NCI-H2196 treated with DMSO at 0.1 percent for 48 hours (cell line): ENCODE results near the gene ITLN2.
"Not testable (repeated sequence)": the region's sequence is repeated elsewhere in the genome, so short reads cannot be mapped to it uniquely, and the experiment has no call there.

Experiments used
- DNase-seq: peaks from one replicate; lab custom pipeline; 2025; ENCODE audit not compliant: unreplicated experiment; lab: John Stamatoyannopoulos, UW

ITLN2 gene

DNA sequence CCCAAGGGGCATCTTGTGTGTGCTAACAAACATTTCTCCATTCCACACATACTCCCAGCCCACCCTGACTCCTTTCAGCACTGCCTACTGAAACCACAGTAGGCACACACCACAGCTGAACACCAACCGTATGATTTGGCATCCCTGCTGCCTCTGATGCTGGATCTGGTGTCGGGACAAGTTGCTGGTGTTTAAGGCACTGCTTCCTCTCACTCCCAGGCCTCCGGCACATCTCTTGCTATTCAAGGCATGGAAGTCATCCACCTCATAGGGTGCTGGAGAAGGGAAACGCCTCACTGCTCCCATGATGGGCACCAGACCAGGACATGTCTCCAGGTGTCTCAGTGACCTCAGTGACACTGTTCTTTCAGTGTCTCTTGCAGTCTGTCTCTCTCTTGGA, 2.4 kb upstream of the ITLN2 start:
- DNase-seq = no peak

DNA sequence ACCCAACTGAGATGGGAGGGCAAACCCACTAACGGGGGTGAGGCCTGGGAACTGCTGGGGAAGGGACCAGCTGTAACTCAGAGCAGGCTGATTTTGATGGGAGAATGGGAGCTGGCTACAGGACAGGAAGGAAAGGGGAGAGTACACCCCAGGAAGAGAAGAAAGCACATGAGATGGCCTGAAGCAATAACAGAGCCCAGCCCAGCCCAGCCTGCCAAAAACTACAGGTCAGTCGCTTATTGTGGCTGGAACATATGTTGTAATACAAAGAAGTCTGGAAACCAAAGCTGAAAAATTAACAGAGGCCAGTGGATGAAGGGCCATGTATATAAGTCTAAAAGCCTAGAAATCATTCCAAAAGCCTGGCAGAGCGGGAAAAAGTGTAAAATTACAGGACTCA, 1.6 kb downstream of the ITLN2 start:
- DNase-seq = no peak

DNA sequence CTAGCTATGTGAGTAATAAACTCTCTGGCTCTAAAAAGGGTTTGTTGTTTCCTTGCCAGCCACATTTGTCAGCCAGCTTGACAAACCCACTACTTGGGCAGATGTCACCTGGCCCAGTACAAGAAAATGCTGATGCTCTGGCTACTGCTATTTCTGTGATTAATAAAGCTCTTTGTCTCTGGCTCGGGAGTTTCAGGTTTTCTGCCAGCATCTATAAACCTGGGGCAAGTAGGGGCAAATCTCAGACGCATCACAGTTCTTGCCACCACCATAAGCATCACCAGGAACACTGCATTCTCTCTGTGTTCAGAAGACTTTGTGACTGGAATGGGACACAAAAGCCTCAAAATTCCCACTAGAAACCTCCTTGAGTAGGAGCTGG, 2.5 kb downstream of the ITLN2 start:
- DNase-seq = no peak

DNA sequence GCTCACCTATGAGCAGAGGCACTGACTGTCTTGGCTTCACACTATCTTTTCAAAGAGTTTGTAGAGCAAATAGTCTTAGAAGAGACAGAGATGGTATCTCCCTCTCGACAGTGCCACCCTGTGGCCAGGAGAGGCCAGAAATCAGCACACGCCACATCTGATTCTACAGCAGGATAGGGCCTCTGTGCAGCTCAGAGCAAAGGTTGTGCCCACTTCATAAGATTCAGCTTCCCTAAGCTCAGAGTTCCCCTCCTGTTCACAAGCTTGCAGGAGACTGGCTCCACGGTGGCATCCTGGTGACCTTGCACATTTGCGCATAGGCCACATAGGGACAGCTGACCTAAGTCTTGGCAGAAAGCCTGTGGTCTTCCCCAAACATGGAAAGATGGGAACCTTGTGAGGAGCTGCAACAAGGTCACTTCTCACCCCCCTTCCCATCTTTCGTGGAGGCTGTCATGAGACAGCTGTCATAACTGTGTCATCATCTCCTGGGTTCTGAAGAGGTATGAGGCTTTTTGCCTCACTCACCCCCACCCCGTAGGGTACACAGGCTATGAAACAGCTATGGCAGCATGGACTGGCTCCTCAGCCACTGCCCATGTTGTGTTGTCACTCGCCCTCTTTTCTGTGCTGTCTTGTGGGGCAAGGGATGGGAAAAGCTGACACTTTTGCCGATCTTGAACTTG, 3.0 kb downstream of the ITLN2 start:
- DNase-seq = peak; percentile 15

DNA sequence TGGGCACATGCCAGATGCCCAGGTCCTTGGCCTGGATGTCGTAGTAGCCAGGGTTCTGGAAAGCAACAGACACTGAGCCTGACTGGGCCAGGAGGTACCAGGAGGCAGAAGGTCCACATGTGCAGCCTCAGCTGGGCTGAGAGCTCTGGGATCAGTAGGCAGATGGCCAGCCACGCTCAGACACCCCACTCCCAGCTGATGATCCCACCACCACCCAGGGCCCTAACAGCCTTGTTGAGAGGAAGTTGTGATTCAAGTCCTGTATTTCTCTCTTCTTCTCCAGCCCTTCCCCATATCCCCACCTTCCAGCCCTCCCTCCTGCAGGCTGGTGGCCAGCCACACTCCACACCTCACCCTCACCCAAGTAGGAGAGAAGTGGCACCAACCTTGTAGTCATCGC, 4.0 kb downstream of the ITLN2 start:
- DNase-seq = no peak

DNA sequence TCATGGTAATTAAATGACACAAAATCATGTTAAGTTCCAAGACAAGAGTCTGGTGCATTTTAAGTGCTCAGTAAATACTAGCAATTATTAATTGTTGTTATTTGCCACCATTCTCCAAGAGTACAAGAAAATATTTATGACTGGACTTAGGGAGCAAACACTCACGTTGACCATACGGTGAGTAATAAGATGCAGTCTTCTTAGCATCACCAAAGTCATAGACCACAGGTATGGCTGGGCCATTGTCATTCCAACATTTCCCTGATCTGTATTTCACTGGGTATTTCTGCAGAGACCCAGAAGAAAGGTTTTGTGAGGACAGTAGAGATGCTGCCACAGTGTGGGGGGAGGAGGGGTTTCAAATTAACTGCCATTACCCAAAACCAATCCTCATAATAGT, 4.7 kb downstream of the ITLN2 start:
- DNase-seq = no peak

DNA sequence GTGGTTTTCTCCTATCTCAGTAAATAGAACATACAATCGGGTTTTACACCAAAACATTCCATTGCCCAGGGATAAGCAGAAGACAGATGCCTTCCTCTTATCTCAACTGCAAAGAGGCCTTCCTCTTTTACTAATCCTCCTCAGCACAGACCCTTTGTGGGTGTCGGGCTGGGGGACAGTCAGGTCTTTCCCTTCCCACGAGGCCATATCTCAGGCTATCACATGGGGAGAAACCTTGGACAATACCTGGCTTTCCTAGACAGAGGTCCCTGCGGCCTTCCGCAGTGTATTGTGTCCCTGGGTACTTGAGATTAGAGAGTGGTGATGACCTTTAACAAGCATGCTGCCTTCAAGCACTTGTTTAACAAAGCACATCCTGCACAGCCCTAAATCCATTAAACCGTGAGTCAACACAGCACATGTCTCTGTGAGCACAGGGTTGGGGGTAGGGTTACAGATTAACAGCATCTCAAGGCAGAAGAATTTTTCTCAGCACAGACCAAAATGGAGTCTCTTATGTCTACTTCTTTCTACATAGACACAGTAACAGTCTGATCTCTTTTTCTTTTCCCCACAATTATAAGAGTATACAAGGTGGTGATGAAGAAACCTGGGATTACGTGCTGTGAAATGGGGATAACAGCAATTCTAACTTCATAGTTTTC, 5.3 kb downstream of the ITLN2 start:
- not testable (repeated sequence) for DNase-seq

DNA sequence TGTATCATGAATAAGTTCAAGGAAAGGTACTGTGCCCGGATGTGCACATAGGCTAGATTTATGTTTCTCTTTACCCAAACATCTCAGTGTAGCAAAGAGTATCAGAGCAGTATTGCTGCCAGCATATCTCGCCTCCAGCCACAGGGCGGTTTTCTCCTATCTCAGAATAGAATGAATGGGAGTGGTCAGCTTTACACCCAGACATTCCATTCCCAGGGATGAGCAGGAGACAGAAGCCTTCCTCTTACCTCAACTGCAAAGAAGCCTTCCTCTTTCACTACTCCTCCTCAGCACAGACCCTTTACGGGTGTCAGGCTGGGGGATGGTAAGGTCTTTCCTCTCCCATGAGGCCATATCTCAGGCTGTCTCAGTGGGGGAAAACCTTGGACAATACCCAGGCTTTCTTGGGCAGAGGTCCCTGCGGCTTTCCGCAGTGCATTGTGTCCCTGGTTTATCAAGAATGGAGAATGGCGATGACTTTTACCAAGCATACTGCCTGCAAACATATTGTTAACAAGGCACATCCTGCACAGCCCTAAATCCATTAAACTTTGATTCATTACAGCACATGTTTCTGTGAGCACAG, 7.3 kb downstream of the ITLN2 start:
- DNase-seq = not testable (repeated sequence)

DNA sequence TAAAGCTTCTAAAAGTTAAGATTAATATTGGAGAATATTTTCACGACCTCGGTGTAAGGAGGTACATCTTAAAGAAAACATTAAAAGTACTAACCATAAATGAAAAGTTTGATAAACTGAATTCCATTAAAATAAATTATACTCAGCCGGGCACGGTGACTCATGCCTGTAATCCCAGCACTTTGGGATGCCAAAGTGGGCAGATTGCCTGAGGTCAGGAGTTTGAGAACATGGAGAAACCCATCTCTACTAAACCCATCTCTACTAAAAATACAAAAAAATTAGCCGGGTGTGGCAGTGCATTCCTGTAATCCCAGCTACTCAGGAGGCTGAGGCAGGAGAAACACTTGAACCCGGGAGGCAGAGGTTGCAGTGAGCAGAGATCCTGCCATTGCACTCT, 8.7 kb downstream of the ITLN2 start:
- not testable (repeated sequence) for DNase-seq

DNA sequence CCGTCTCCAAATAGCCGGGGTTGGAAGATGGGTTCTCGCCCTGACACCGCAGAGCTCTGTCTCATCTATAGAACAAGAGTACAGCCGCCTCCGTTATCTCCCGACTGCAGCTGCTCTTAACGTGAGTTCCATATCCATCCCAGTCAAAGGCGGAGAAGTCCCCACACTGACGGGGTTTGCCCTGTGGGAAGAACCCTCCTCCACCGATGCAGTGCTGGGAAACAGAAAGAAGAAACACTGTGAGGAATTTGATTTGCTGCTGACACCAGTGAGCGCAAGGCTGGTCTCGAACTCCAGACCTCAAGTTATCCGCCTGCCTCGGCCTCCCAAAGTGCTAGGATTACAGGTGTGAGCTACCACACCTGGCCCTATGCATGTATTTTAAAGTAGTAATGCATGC, 9.5 kb downstream of the ITLN2 start:
- no peak for DNase-seq

DNA sequence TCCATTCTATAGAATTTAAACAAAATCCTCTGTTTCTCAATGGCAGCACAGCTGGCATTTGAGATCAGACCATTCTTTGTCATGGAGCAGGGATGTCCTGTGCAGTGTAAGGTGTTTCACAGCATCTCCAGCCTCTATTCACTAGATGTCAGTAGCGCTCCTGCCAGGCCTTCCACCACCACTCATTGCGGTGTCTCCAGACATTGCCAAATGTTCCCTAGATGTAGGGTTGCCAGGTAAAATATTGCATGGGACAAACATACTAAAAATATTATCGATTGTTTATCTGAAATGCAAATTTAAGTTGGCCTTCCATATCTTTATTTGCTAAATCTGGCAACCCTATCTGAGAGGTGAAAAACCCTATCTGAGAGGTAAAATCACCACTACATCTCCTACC, 11.7 kb downstream of the ITLN2 start:
- peak; percentile 32 for DNase-seq

DNA sequence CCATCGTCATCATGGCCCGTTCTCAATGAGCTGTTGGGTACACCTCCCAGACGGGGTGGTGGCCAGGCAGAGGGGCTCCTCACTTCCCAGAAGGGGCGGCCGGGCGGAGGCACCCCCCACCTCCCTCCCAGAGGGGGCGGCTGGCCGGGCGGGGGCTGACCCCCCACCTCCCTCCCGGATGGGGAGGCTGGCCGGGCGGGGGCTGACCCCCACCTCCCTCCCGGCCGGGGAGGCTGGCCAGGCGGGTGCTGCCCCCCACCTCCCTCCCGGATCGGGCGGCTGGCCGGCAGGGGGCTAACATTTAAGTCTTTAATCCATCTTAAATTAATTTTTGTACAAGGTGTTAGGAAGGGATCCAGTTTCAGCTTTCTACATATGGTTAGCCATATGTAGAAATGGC, 17.9 kb downstream of the ITLN2 start:
- DNase-seq = not testable (repeated sequence)

DNA sequence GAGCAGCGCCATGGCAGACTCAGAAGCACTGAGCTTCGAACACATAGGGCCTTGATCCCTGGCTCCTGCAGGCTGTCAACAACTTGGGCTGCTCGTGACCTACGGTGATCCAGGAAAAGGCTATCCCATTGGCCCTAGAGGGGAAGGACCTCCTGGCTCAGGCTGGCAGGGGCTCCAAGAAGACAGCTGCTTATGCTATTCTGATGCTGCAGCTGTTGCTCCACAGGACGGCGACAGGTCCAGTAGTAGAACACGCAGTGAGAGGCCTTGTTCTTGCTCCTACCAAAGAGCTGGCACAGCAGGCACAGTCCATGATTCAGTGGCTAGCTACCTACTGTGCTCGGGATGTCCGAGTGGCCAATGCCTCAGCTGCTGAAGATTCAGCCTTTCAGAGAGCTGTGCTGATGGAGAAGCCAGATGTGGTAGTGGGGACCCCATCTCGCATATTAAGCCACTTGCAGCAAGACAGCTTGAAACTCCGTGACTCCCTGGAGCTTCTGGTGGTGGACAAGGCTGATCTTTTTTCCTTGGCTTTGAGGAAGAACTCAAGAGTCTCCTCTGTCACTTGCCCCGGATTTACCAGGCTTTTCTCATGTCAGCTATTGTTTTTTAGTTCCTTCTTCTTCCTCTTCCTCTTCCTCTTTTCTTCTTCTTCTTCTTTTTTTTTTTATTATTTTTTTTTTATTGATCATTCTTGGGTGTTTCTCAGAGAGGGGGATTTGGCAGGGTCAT, 18.9 kb downstream of the ITLN2 start:
- DNase-seq = no peak

DNA sequence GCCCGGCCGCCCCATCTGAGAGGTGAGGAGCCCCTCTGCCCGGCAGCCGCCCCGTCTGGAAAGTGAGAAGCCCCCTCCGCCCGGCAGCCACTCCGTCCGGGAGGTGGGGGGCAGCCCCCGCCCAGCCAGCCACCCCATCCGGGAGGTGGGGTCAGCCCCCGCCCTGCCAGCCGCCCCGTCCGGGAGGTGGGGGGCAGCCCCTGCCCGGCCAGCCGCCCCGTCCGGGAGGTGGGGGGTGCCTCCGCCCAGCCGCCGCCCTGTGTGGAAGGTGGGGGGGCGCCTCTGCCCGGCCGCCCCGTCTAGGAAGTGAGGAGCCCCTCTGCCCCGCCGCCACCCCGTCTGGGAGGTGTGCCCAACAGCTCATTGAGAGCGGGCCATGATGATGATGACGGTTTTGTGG, 21.3 kb downstream of the ITLN2 start:
- not testable (repeated sequence) for DNase-seq

DNA sequence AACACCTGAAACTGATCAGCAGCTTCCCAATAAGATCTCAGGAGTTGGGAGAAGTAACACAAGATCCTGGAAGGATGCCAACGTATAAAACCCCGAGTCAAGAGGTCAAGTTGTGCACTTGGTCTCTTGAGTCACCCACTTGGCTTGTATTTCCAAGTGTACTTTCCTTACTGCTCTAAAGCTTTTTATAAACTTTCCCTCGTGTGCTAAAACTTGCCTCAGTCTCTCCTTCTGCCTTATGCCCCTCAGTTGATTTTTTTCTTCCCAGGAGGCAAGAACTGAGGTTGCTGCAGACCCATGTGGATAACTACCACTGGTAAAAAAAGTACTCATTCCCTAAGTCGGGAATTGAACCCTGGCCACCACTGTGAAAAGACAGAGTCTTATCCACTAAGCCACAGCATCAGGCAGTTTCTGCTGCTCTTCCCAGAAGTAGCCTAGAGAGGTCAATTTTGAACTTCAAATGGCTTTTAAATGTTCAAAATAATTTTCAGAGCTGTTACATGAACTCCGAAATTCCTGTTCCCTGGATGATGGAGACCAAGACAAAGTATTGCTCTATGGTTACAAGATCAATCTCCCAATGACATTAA, 28.9 kb downstream of the ITLN2 start:
- no peak for DNase-seq

DNA sequence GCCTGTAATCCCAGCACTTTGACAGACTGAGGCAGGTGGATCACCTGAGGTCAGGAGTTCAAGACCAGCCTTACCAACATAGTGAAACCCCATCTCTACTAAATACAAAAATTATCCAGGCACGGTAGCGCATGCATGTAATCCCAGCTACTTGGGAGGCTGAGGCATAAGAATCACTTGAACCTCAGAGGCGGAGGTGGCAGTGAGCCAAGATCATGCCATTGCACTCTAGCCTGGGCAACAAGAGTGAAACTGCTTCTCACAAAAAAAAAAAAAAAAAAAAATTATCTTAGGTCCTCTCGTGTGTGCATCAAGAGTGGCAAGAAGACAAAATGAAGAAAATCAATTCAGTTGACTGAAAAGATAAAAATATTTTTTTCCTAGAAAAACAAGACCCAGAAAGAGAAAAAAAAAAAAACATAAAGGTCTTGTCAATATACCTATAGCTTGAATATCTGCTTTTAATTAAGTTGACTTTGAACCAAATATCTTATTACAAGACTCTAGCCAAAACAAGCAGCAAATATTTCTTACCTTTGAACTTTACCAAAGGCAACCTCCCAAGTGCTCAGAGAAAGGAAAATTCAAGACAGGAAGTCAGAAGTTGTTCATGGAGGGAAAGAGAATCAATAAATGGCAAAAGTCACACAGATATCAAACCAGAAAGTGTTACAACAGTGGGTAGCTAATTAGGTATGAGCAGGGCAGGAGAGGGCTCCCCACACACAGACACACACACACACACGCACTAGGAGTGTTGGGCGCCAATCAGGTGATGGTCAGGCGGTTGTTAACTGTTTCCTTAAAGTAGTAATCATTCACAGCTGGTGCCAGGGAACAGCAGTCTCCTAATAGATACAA, 29.6 kb downstream of the ITLN2 start:
- DNase-seq = no peak

DNA sequence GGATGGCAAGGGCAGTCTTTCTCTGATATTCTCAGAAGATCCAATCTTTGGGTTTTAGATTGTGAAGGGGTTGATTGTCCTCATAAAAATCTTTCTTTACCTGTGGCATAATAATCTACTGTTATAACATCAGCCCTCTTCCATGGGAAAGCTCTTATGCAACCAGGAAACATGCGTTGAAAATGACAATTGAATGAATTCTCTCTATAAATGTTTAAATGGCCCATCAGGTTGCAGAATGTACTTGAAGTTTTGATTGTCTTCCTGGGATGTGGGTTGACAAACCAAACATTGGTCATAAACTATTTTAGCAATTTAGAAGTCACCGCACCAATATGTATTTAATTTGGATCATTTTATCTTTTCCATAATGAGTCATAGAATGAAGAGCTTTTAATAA, 37.9 kb downstream of the ITLN2 start:
- DNase-seq = no peak

DNA sequence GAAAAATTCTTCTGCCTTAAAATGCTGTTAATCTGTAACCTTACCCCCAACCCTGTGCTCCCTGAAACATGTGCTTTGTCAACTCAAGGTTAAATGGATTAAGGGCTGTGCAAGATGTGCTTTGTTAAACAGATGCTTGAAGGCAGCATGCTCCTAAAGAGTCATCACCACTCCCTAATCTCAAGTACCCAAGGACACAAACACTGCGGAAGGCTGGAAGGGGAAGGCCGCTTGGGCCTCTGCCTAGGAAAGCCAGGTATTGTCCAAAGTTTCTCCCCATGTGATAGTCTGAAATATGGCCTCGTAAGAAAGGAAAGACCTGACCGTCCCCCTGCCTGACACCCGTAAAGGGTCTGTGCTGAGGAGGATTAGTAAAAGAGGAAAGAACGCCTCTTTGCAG, 41.4 kb downstream of the ITLN2 start:
- not testable (repeated sequence) for DNase-seq

DNA sequence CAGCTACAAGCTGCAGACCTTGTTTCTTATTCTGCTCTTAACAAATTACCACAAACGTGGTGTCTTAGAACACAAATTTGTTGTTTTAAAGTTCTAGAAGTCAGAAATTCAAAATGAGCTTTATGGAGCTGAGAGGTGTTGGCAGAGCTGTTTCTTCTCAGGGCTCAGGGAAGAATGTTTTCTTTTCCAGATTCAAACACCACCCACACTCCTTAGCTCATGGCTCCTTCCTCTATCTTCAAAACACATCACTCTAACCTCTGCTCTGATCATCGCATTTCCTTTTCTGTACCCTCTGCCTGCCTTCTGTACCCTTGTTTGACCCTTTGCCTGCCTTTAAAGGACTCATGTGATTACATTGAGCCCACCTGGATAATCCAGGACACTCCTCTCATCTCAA, 42.7 kb downstream of the ITLN2 start:
- no peak for DNase-seq

DNA sequence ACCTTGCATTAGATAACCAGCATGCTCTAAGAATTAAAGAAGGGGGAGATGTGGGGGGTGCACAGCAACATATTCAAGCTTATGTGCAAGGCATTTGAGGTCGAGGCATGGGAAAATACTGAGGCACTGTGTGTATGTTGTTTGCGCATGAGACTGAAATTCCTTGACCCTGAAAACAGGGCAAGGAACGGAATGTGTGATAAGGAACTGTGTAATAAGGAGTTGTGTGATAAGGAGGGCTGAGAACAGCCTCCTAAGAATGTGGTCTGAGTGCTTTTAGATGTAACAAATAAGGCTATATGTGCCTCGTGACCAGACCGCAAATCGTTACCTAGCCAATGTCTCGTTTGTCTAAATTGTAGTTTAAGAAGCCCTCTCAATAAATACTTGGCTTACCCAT, 43.2 kb downstream of the ITLN2 start:
- no peak for DNase-seq
